GM12875 (cell line): Measurements from ENCODE around the gene PDRG1.
A peak's percentile ranks its signal among the peaks of the same experiment; 100 is the strongest.

Source experiments
- H3K4me3 ChIP-seq: one replicate; pipeline ENCODE4 v1.5.1; 2011; ENCODE audit warnings: low read depth, low read length, control low read depth
- CTCF ChIP-seq: IDR thresholded peaks from 2 replicates; pipeline ENCODE4 v1.5.1; 2011; ENCODE audit warnings: low read depth, mild to moderate bottlenecking, control low read depth, inconsistent platforms, low read length, moderate library complexity, borderline replicate concordance; ENCODE audit not compliant: insufficient read depth

The PDRG1 gene

DNA sequence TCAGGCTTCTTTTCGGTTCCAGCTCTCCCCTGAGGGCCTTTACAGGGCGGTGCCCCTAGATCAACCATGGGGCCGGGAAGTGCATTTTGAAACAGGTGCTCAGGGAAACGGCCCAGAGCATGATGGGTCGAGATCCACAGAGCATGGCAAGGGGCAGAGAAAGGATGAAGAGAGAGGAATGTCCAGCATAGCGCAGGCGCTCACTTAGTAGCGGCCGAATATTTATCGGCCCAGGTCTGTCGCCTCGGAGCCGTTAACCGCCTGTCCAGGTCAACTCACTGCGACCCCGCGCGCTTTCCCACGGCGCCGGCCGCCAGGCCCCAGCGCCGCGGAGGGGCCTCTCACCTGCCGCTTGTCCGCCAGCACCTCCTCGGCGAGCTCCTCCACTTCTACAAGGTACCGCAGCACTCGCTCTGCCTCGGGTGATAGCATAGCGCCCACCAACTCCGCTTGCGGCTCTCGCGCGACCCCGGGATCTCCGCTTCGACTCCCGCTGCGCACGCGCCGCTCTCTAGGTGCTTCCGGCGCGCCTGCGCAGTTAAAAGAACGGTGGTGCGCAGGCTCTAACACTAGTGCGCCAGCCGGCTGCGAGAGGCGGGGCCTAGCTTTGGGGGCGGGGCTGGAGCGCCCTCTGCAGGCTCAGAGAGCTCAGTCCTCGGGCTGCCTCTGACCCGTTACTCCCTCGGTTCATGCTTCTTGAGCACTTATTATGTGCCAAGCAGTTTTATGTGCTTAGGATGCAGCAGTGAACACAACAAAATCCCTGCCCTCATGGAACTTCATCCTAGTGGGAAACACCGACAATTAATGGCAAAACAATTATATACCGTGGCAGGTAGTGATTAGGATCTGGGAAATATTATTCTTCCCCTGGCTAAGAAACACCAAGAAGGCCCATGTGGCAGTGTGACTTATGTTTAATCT, at the start of gene PDRG1:
Gene PDRG1 (minus strand): TSS at position 517 of the 924 bp plus-strand sequence. CDS start 85 bp downstream, at position 432.
- TF ChIP-seq CTCF, result peak; percentile 95
- peak within 1 kb of the TSS; percentile 86 for H3K4me3 ChIP-seq

- TF ChIP-seq CTCF, result no peak
- H3K4me3 ChIP-seq, result no peak overlapping the region
Measured at GRCh38 chr20:31998246-31998645, 46.4 kb upstream of the PDRG1 start.

DNA sequence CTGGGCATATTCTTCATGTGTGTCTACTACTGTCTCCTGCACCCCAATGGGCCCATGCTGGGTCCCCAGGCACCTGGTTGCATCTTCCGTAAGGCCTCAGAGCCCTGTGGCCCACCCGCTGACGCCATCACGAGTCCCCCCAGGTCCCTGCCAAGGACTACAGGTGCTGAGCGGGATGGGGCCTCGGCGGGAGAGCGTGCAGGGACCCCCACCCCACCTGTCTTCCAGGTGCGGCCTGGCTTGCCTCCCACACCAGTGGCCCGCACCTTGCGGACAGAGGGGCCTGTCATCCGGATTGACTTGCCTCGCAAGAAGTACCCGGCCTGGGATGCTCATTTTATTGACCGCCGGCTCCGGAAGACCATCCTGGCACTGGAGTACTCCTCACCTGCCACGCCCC, 45.1 kb upstream of the PDRG1 start:
- no peak overlapping the region for H3K4me3 ChIP-seq
- no peak for TF ChIP-seq CTCF

- H3K4me3 ChIP-seq, result no peak overlapping the region
- TF ChIP-seq CTCF, result no peak
Measured at GRCh38 chr20:31992086-31992485, 40.2 kb upstream of the PDRG1 start.

DNA sequence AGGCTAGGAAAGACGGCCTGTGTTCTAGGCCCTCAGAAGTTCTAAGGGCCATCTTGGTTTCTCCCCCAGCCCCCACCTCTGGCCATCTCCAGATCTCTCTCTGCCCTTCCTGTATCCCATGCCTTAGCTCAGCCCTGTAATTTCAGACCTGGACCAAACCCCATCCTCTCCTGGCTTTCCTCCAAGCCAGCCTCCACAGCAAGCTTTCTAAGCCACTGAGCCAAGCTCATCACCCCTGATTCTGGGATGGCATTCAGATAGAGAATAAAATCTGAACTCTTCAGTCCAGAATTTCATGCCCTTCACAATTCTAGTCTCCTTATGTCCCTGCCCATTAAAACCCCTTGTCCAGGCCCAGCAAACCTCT, 39.5 kb upstream of the PDRG1 start:
- TF ChIP-seq CTCF, result no peak

DNA sequence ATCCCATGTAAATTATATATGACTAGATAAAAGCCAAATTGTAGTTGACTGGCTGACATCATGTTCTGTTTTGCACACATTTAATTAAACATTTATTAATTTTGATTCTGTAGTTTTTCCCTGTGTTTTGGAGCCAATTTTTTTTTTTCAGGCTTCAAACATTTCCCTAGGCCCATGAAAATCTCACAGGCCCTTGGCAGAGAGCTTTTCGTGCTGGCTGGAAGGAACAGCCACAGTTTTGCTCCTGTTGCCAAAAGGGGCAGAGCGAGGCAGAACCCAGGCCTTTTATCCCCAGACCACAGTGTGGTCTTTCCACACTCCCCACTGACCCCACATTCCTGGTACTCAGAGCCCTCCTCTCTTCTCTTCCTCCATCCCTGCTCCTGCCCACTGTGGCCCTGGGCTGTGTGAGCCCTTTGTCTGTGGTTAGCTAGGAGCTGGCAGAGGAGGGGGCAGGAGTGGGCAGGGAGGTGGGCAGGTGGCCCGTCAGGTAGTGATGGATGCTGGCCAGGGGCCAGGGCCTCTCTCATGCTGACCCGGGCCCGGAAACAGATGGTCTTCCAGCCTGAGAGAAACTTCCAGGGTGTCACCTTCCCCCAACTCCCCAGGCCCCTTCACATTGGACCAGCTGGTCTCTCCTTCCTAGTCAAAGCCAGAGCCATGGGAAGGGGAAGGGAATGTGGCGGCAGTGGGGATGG, 38.9 kb upstream of the PDRG1 start:
- TF ChIP-seq CTCF, result no peak

More for the DNA sequence above, 39.5 kb upstream of the PDRG1 start:
- no peak overlapping the region for H3K4me3 ChIP-seq

More for the DNA sequence above, 38.9 kb upstream of the PDRG1 start:
- H3K4me3 ChIP-seq, result no peak overlapping the region
